SK-N-MC (cell line): ENCODE data around the gene RBM20.

Source experiments
- EZH2 ChIP-seq: fragments of 200-600 bp; sonication (generic); IDR thresholded peaks from one replicate; pipeline ENCODE4 v1.6.1; 2017; ENCODE audit warnings: antibody characterized with exemption
- FOXP2 ChIP-seq: optimal IDR thresholded peaks from 2 replicates; pipeline ENCODE3; 2011; ENCODE audit warnings: mild to moderate bottlenecking, moderate library complexity; ENCODE audit not compliant: insufficient read depth; ENCODE audit errors: extremely low read length, control extremely low read depth
- POLR2AphosphoS5 ChIP-seq: IDR thresholded peaks from 2 replicates; pipeline ENCODE4 v1.6.1; 2012; ENCODE audit warnings: mild to moderate bottlenecking, low read depth, low read length, borderline replicate concordance

DNA sequence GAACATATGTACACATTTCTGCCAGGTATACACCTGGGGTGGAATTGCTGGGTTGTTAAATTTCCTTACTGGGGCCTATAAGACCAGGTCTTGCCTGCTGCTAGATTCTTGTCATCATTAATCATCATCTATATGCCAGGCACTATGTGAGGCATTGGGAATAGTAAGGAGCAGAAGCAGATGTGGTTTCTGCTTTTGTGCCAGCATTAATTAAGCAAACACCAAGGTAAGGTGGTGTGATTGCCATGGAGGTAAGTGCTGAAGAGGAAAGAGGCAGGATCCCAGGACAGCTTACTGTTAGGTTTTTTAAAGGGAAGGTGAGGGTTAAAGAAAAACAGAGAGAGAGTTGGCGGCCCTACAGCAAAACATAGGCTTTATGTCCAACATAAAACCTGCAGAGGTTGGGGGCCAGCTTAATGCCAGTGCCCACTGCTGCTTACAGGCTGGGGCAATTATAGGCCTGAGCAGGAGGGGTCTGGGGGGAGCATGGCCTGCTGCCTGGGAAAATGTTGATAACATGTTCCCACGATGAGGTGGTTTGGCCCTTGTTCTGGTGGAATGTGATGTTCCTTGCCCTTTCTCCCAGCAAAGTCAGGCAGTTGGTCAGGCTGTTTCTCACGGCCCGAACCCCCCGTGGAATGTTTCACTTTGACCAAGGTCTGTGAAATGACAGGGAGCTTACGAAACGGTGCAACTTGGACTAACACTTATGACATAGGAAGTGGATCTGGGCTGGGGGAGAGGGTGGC is 93.9 kb downstream of the RBM20 start:
- TF ChIP-seq POLR2AphosphoS5: no peak
- no peak for TF ChIP-seq EZH2
- TF ChIP-seq FOXP2: no peak
